GM10266 (cell line): ENCODE data around the gene GPC1.

Experiments used
- DNase-seq: peaks from one replicate; pipeline ENCODE4 v3.0.0; 2012; ENCODE audit errors: extremely low spot score
- CTCF ChIP-seq: IDR thresholded peaks from 2 replicates; pipeline ENCODE4 v1.5.1; 2012; ENCODE audit warnings: mild to moderate bottlenecking, low read depth; ENCODE audit not compliant: control insufficient read depth, insufficient read depth; ENCODE audit errors: missing control alignments

Gene GPC1

DNA sequence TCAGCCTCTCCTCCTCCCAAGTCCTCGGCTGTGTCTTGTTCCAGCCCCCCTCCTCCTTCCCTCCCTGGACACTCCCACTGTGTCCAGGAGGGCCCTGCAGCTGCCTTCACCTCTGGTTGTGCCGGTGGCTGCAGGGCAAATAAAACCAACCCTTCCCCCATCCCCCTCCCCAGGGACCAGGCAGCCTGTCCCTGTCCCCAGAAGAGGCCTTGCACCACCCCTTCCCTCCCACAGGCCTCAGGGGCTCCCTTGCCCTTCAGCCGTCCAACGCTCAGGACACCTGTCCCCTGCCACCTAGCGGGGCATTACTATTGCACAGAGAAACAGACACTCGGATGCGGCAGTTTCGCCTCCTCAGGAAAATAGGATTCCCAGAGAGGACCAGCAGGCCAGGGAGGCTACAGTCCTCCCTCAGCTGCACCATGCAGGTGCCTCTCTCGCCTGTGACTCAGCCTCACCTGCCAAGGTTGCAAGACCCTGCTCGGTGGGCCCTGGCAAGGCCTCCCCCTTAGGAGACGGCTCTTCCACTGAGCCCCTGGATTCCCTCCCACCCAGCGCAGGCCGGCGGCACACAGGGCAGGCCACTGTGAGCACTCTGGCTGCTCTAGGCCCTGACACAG is 5.5 kb upstream of the GPC1 start:
- no peak for TF ChIP-seq CTCF
- DNase-seq, result no peak

GRCh38 chr2:240430595-240430994 is 4.9 kb upstream of the GPC1 start:
- TF ChIP-seq CTCF, result no peak
- DNase-seq, result no peak

- DNase-seq, result peak; percentile 19
- TF ChIP-seq CTCF, result no peak
Observed at GRCh38 chr2:240431271-240431660, 4.2 kb upstream of the GPC1 start.

- no peak for TF ChIP-seq CTCF
Observed at GRCh38 chr2:240431661-240432424, 3.6 kb upstream of the GPC1 start.

DNA sequence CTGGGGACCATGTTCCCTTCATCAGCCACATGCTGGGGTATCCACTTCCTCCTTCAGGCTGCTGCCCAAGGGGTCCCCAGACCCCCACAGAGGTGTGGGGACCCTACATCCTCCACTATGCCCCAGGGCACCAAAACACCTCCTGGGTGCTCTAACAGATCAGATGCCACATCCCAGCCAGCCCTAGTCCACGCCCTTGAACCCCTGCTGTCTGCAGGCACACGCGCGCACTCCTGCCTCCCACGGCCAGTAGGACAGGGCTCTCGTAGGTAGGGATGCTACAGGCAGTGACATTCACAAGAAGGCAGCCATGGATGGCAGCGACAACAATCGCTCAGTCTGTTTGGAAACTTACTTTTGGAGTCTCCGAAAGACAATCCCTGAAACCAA is 3.0 kb upstream of the GPC1 start:
- peak; percentile 14 for DNase-seq
- no peak for TF ChIP-seq CTCF

More at GRCh38 chr2:240431661-240432424, 3.6 kb upstream of the GPC1 start:
- DNase-seq, result no peak

- DNase-seq, result no peak
- no peak for TF ChIP-seq CTCF
Observed at GRCh38 chr2:240432820-240433801, 2.4 kb upstream of the GPC1 start.
